ENCODE results near the gene CNOT4.

CNOT4 gene, protein sequence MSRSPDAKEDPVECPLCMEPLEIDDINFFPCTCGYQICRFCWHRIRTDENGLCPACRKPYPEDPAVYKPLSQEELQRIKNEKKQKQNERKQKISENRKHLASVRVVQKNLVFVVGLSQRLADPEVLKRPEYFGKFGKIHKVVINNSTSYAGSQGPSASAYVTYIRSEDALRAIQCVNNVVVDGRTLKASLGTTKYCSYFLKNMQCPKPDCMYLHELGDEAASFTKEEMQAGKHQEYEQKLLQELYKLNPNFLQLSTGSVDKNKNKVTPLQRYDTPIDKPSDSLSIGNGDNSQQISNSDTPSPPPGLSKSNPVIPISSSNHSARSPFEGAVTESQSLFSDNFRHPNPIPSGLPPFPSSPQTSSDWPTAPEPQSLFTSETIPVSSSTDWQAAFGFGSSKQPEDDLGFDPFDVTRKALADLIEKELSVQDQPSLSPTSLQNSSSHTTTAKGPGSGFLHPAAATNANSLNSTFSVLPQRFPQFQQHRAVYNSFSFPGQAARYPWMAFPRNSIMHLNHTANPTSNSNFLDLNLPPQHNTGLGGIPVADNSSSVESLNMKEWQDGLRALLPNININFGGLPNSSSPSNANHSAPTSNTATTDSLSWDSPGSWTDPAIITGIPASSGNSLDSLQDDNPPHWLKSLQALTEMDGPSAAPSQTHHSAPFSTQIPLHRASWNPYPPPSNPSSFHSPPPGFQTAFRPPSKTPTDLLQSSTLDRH

DNA sequence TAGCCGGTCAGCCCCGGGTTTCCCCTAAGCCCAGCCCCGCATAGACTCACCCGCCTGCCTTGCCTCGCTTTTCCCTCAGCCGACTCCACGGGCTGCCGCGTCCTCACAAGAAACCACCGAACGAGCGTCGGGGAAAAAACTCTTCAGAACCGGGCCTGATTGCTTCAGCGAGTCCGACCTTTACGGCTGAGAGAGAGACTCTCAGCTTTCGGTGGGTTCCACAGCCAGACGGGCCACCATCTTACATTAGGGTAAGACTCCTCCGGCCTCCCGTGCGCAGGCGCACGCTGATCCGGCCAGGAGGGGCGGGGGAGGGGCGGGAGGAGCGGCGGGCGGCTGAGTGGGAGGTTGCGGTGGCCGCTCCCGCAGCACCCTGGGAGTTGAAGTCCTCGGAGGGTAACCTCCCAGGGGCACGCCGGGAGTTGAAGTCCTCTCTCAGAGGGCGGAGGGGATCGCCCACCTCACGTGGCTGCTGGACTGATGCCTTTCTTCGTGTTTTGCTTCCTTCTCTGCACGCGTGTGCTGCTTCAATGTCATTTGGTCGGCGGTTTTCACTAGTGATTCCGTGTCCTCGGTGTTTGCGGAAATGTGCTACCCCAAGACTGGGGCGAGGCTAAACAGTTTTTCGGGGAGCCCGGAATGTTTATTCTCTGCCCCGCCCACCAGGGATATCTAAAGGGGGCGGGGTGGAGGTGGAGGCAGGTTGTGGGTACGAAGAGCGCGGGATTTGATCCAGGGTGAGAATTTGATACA lies at the start of gene CNOT4:
Gene CNOT4, minus strand, starts transcription at position 264 of the 753 bp plus-strand sequence. CDS start 71,771 bp downstream, outside the sequence.
- DNase-seq (ENCODE audit: low read depth): peak; percentile 97

DNA sequence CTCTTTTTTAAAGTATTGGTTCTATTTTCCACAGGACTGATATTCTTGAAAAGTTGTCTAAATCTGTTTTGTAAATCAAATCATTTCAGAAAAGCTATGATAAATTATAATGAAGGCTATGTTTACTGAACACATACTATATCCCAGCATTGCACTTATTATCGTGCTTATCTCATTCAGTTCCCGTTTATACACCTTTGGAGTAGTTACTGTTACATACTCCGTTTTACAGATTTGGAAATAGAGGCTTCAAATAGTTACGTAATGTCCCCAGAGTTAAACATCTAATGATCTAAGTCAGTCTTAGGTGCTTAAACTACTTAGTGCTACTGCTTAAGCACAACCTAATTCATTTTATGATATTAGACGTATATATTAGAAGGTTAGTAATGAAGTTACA lies 49.0 kb upstream of the CNOT4 start:
- DNase-seq (ENCODE audit: low read depth): no peak

DNA sequence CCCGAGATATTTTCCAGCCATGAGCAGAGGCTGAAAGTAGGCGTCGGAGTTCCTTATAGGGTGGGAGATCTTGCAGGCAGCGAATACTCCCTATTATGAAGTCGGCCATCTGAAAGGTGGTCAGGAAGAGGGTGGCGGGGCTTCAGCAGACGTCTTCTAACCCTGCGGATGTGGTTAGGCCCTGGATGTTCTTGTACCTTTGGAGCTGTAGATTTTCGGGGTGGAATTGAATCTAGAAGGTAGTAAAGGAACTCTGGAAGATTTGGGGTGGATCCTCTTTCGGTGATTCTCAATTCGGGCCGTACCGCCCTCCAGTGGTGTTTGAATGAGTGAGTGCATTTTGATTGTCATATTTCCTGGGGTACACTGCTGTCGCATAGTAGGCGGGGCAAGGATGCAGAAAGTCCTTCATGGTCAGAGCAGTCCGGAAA lies 48.5 kb upstream of the CNOT4 start:
- peak; percentile 44 for DNase-seq (ENCODE audit: low read depth)

DNA sequence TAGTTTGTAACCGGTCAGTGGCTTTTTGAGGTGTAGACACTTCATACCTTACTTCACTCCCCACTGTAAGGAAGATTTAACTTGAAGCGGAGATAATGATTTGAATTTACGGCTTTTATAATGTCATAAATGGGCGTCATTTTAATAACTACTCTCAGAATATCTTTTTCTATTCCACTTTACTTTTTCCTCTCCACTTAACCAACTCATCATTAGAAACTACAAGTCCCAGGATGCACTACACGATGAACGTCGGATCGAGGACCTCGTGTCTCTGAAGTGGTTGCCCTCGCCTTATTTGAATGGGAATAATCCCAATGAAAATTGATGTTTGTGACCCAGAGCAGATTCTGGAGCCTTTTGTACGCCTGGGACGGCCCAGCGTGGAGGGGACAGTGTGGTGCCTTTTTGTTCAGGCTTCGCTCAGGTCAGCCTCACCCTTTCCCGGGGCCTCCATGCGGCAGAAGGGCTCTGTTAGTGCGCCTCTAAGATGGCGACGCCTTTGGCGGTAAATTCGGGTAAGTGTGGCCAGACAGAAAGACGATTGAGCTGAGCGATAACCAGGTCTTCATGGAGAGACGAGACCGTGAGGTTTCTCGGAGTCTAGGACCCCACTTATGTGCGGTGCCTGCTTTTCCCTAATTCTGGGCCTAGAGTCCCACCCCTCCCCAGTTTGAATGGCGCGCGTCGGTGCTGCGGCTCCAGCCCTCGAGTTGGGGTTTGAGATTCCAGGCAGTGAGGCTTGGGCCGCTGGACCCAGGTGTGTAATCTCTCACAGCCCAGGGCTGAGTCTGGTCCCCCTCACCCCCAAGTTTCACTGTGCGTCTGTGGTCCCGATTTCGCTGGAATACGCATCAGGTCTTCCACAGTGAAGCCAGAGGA lies 47.8 kb upstream of the CNOT4 start, which contains the start of gene NUP205:
Gene NUP205, plus strand, starts transcription at position 463 of the 882 bp plus-strand sequence. Its CDS starts 28 bp downstream, at position 491.
- DNase-seq (ENCODE audit: low read depth): peak; percentile 59

DNA sequence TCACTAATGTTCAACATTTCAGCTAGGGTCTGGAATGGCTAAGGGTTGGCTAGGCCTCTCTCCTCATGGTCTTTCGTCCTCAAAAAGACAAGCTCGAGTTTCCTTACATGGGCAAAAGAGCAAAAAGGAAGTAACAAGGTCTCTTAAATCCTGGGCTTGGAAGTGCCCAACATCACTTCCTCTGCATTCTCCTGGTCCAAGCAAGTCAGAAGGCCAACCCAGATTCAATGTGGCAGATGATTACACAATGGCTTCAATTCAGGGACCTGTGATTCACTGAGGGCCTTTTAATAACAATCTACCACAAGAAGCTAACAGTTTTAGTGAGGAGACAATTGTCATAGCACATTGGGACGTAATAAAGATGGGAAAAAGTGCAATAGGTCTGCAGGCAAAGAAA lies 43.4 kb upstream of the CNOT4 start:
- DNase-seq (ENCODE audit: low read depth): no peak

- DNase-seq (ENCODE audit: low read depth): no peak
Measured at GRCh38 chr7:135552148-135552547, 42.2 kb upstream of the CNOT4 start.

GRCh38 chr7:135550196-135550595 lies 40.3 kb upstream of the CNOT4 start:
- DNase-seq (ENCODE audit: low read depth): no peak

DNA sequence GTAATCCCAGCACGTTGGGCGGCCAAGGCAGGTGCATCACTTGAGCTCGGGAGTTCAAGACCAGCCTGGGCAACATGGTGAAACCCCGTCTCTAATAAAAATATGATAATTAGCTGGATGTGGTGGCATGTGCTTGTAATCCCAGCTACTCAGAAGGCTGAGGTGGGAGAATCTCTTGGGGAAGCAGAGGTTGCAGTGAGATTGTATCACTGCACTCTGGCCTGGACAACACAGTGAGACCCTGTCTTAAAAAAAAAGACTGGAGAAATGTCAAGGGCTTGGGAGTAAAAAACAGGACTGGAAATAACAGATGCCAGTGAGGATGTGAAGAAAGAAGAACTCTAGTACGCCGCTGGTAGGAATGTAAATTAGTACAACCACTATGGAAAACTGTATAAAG lies 31.1 kb upstream of the CNOT4 start:
- no peak for DNase-seq (ENCODE audit: low read depth)

- DNase-seq (ENCODE audit: low read depth): no peak
Measured at GRCh38 chr7:135539629-135540028, 29.7 kb upstream of the CNOT4 start.

- DNase-seq (ENCODE audit: low read depth): no peak
Measured at GRCh38 chr7:135538376-135538775, 28.5 kb upstream of the CNOT4 start.

DNA sequence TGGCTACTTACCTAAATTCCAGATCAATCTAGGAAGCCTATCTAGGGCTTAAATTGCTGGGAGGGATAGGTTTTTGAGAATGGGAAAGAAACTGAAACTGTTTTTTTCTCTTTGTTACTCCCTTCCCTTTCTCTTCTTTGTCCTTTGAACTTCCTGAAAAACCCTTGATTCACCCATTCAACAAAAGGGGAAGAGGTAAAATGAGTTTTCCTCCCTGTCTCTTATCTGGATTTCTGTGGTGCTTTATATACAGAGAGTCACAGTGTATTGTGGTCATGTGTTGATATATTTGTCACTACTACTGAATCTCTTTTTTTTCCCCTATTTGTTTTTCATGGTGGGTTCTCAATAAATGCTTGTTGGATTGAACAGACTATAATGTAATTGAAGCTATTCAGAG lies 28.0 kb upstream of the CNOT4 start:
- DNase-seq (ENCODE audit: low read depth): no peak

- no peak for DNase-seq (ENCODE audit: low read depth)
Measured at GRCh38 chr7:135537453-135537852, 27.6 kb upstream of the CNOT4 start.

DNA sequence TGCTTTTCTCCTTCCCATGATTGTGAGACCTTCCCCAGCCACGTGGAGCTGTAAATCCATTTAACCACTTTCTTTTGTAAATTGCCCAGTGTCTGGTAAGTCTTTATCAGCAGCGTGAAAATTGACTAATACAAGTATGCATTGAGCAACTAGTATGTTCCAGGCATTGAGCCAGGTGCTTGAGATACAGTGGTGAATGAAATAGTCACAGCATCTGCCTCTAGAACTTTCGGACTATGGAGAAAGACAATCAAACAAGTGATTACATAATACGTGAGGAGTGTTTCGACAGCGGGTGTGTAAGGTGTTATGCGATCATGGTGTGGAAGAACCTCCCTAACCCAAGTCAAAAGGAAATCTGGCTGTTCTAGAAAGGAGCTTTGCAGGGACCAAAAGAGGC lies 26.2 kb upstream of the CNOT4 start:
- no peak for DNase-seq (ENCODE audit: low read depth)

DNA sequence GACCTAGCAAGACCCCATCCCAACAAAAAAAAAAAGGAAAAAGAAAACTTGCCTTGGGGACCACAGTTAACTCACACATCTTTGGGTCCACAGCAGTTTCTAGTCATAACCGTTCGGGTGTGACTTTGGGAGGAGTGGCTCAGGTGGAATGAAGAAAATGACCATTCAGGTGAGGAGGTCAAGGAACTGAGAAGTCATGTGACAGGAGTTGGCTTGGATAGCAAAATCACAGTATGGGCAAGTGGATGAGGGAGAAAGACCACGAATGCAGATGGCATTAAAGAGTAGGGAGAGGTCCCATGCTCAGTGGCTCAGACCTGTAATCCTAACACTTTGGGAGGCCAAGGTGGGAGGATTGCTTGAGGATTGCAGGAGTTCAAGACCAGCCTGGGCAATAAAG lies 17.1 kb upstream of the CNOT4 start:
- no peak for DNase-seq (ENCODE audit: low read depth)

DNA sequence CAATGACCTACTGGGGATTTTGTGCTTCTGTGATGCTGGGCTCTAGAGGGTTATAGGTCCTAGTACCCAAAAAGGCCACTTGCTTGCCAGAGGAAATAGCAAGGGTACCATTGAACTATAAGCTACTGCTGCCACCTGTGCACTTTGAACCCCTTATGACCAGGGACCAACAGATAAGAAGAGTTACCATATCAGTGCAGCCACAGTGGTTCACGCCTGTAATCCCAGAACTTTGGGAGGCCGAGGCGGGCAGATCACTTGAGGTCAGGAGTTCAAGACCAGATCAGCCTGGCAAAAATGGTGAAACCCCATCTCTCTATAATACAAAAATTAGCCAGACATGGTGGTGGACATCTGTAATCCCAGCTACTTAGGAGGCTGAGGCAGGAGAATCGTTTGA lies 15.5 kb upstream of the CNOT4 start:
- DNase-seq (ENCODE audit: low read depth): no peak

- DNase-seq (ENCODE audit: low read depth): no peak
Measured at GRCh38 chr7:135523146-135523545, 13.2 kb upstream of the CNOT4 start.

DNA sequence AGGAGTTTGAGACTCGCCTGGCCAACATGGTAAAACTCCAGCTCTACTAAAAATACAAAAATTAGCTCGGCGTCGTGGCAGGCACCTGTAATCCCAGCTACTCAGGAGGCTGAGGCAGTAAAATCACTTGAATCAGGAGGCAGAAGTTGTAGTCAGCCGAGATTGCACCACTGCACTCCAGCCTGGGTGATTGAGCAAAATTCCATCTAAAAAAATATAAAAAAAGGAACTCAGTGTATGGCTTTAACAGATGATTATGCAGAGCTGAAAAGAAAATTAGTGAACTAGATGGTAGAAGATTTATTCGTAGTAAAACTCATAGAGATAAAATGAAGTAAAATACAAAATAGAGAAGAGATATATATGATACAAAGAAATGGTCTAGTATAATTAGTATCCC lies 12.6 kb upstream of the CNOT4 start:
- DNase-seq (ENCODE audit: low read depth): no peak

- no peak for DNase-seq (ENCODE audit: low read depth)
Measured at GRCh38 chr7:135519871-135520270, 10.0 kb upstream of the CNOT4 start.

- DNase-seq (ENCODE audit: low read depth): no peak
Measured at GRCh38 chr7:135519233-135519688, 9.4 kb upstream of the CNOT4 start.

GRCh38 chr7:135518748-135519147 lies 8.8 kb upstream of the CNOT4 start:
- no peak for DNase-seq (ENCODE audit: low read depth)

GRCh38 chr7:135517060-135517459 lies 7.2 kb upstream of the CNOT4 start:
- no peak for DNase-seq (ENCODE audit: low read depth)
